Measurements from ENCODE around the gene HELZ. TPM values are rescaled to one million over a fixed set of nuclear protein-coding genes. Genes with fewer than 3 reads are reported as not detected.
"Not testable (repeated sequence)": the region's sequence is repeated elsewhere in the genome, so short reads cannot be mapped to it uniquely, and the experiment has no call there.

The HELZ gene
- total RNA-seq, 1 donor from 2014 or later: 28.8 TPM

DNA sequence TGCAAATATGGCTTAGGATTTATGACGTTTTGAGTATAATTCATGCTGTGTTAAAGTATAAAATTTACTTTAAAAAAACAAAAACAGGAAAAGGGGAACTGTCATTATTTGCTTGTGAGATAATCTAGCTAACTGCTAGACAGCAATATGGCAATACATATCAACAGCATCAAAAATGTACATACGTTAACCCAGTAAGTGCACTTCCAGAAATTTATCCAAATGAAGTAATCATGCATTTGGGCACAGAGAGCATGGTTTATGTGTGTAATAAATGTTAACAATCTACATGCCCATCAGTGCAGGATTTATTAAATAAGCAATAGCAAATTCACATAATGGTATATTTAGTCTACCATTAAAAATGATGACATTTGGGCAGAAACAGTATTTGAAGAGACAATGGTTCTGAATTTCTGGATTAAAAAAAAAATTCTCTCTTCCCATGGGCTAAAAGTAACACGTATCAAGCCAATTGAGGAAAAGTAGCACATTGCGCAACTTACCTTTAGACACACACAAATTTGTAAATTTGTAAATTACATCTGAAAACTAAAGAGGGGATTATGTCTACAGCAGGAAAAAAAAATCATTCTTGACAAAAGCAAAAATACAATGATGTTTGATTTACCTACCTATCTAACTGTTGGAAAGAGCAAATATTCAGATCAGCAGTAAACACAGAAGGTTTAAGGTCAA lies 120.4 kb downstream of the HELZ start:
- DNase-seq (ENCODE audit: low read depth, low spot score): no peak

DNA sequence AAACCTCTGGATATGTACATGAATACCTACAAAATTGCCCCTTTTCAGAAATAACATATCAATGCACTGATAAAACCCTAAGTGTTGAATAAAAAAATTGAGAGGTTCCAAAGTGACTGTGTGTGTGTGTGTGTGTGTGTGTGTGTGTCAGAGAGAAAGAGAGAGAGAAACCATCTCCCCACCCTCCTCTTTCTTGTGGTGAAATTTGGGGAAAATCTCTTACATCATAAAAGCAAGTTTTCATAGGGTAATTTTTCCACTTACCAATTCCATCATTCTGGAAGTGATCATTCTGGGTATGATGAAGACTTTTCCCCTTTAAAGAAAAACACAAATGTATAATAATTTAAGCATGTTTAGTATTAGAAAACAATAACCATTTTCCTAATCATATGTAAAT lies 121.3 kb downstream of the HELZ start:
- no peak for DNase-seq (ENCODE audit: low read depth, low spot score)

DNA sequence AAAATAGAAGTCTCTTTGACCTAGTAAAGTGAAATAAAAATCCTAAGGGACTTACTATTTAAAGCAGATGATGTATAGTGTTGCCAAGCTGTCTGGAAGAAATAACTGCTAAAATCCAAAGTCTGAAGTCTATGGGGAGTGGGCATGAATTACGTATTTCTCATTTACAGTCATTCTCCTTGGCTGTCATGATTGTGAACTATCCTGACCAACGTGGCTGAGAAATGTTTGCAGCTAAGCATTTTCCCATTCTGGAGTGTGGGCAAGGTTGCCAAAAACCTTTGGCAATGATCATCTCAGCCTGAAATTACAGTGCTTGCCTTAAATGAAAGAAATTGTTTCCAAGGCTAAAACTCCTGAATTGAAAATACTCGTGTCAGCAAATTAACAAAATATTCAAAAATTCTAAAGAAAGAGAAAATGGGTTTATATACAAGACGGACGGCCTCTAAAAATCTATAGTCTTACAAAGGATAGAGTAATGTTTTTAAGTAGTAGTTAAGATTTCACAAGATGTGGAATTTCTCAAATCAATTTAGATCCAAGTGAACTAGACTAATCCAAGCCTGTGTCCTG lies 123.6 kb downstream of the HELZ start:
- no peak for DNase-seq (ENCODE audit: low read depth, low spot score)

DNA sequence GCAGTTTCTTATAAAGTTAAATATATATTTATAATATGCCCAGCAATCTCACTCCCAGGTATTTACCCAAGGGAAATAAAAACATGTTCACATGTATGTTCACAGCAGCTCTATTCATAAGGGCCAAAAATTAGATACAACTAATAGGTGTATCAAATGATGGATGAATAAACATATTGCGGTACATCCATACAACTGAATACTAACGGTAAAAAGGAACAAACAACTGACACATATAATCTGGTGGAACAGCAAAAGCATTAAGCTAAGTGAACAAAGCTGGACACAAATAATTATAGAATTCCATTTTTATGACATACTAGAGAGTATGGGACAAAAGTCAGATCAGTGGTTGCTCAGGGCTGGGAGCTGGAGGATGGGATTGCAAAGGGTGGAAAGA lies 125.9 kb downstream of the HELZ start:
- no peak for DNase-seq (ENCODE audit: low read depth, low spot score)

DNA sequence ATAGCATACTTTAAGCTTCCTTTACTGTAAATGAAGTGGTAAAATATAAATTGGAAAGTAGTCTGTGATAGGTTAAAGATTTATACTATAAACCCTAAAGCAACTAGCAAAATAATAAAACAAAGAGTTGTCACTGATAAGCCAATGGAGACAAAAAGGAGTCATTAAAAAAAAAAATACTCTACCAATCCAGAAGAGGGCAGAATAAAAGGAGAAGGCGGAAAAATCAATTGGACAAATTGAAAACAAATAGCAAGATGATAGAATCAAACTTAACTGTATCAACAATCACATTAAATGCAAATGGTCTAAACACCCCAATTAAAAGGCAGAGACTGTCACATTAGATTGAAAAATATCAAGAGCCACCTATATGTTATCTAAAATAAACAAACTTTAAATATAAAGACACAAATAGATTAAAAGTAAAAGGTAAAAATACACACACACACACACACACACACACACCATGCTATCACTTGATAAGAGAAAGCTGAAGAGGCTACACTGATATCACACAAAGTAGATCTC lies 128.9 kb downstream of the HELZ start:
- DNase-seq (ENCODE audit: low read depth, low spot score): no peak

DNA sequence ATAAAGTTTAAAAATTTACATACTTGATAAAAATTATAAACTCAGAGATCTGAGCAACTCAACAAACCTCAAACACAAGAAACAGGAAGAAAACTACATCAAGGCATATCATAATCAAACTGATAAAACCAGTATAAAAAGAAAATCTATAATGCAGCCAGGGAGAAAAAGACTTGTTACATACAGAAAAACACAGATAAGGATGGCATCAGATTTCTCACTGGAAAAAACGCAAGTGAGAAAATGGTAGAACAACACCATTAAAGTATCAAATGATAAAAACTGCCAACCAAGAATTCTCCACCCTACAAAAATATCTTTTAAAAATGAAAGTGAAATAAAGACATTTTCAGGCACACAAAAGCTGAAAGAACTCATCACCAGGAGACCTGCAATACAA lies 129.6 kb downstream of the HELZ start:
- no peak for DNase-seq (ENCODE audit: low read depth, low spot score)

DNA sequence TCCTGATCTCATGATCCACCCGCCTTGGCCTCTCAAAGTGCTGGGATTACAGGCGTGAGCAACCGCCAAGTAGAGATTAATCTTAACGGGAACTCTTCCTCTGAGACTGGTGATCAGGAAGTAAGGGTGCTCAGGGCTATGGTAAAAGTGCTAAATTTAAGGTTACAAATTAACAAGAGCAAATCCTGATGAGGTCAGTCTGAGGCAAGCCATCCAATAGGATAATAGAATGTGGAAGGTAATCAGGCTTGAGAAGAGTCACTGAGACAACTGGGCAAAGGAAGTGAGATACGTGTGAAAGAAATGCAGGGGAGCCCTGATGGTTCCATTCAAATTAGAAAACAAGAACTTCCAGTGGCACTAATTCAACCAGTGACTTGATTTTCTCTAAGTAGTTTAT lies 131.5 kb downstream of the HELZ start:
- DNase-seq (ENCODE audit: low read depth, low spot score): no peak

DNA sequence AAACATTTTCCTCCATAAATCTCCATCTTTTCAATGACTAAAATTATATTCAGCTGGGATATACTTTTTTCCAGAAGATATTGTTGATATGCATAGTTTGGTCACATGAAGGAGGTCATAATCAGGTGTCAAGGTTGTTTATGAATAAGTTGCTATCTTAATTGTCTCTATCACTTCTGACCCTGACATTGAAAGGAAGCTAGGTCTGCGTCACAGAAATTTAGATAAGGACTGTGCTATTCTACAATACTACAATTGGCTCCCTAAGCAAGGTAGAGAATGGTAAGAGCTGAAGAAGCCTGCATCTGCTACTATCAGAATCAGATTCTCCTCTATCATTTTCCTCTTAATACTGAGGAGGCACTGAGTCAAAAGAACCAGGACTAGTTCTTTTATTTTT lies 133.2 kb downstream of the HELZ start:
- no peak for DNase-seq (ENCODE audit: low read depth, low spot score)

DNA sequence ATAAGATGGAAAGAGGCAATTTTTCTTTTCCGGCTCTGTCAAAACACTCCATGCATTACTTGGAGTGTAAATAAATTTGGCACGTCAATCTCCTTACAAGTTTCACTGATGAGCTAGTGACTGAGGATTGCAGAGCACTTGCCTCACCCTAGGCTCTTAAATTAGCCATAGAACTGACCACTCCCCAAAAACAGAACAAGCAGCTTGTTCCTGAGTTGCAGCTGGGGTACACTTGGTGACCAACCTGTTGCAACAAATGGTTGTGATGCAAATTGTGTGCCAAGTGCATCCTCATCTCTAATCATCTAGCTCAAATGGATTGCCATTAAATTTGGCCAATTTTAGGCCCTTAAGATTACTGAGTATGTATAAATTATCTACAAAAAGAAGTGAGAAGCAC lies 133.7 kb downstream of the HELZ start:
- DNase-seq (ENCODE audit: low read depth, low spot score): no peak

DNA sequence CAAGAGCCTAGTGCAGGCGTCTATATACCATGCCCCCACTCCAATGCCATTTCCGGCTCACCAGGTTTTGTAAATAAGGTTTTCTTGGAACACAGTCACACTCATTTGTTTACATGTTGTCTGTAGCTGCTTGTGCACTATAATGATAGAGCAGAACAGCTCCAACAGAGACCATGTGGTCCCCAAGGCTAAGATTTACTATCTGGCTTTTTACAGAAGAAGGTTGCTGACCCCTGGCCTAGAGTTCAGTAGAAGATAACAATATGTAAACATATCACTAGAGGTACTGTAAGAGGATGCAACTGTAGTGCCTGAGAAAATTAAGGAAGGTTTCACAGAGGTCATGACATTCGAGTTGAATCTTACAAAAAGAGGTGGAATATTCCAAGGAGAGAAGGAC lies 134.4 kb downstream of the HELZ start:
- no peak for DNase-seq (ENCODE audit: low read depth, low spot score)

DNA sequence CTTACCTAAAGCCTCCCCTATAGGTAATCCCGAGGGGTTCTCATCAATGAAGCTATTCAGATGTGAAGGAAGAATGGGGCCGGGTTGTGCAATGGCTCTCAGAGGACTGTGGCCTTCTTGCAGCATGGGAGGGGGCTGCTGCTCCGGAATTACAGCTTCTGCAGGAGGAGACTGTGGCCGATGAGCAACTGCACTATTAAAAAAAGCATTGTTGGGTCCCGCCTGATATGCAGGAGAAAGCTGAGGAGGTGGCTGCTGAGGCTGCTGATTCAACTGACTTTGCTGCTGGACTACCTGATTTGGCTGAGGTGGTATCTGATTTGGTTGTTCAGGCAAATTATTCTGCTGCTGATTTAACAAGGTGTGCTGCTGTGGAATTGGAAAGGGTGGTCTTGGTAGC lies 135.9 kb downstream of the HELZ start:
- no peak for DNase-seq (ENCODE audit: low read depth, low spot score)

DNA sequence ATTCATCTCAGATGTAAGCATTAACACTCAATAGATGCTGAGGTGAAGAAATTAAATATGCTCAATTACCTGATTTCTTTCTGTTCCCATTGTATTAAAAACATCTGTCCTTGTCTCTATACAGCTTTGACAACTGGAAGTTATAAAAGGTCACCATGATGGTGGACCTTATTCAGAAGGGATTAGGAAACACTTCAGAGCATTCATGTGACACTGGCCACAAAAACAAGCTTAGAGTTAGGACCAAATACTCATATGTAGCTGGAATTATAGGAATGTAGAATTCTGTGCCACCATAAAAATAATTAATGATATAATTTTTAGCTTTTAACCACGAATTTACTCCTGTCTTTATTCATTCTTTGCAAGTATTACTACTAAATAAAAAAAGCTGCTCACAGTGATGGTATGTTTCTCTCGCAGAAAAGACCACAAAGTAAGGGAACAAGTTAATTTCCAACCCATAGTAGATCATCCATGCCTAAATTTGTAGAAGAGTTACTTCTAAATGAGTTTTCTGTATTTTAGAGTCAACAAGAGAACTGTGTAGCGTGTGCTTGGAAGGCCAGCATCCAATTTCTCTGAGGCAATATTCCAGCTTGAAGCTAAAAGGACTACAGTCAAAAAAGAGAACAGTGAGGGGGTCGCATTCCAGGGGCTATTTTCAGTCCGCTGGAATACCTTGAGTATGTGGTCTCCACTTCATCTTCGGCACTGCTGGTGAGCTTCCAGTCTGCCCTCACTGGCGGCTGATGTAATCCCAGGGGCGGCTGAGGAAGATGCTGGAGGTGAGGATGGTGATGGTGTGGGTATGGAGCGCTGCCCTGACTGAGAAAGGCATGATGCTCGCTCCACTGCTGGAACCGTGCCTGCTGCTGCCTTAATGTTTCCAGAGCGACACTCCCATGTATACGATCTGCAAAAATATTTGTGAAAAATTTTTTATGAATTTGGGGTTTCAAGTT lies 136.9 kb downstream of the HELZ start:
- no peak for DNase-seq (ENCODE audit: low read depth, low spot score)

DNA sequence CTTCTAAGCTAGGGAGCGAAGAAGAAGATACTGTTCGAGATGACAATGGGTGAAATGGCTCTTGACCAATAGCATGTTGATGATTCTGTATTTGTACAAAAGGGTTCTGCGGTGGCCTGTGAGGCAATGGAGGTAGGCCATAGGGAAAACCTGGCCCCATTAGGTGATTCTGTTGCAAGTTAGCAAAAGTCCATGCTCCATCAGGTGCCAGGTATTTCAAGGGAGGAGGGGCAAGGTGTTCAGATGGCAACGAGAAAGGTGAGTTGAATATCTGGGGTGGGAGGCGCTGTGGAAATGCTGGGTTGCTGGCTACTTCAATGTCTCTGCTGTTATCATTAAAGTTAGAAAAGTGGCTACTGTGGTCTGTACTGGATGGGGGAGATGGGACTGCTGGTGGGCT lies 137.8 kb downstream of the HELZ start:
- DNase-seq (ENCODE audit: low read depth, low spot score): no peak

DNA sequence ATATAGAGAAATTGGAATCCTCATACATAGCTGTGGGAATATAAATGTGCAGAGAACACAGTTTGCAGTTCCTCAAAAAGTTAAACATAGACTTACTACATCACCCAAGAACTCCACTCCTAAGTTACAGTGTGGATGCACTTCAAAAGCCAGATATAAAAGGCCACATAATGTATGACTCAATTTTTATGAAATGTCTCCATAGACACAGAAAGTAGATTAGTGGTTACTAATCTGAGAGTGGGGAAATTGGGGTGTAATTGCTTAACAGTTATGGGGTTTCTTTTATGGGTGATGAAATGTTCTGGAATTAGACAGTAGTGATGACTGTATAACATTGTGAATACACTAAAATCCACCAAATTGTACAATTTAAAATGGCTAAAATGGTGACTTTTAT lies 139.8 kb downstream of the HELZ start:
- DNase-seq (ENCODE audit: low read depth, low spot score): no peak

DNA sequence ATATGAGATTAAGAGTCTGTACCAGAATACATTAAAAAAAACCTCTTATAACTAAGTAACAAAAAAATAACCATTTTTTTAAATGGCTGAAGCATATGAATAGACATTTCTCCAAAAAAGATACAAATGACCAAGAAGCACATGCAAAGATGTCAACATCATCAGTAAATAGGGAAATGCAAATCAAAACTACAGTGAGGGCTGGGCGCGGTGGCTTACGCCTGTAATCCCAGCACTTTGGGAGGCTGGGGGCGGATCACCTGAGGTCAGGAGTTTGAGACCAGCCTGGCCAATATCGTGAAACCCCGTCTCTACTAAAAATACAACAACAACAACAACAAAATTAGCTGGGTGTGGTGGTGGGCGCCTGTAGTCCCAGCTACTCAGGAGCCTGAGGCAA lies 140.4 kb downstream of the HELZ start:
- not testable (repeated sequence) for DNase-seq (ENCODE audit: low read depth, low spot score)

DNA sequence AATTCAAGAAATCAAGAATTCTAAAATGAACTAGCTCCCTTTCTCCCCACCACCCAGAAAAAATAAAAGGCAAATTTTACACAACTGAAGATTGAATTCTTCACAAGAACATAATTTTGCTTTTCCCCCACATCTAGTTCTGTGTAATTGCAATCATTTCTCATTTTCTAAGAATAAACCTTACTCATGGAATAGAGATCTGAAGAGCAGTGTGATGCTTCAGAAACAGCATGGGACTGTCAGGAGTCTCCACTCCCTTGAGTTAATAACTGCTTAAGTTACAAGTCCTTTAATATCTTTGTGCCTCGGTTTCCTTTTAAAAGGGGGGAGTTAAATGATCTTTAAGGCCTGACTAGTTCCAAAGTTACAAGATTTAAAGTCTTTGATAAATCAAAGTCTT lies 147.0 kb downstream of the HELZ start:
- no peak for DNase-seq (ENCODE audit: low read depth, low spot score)

DNA sequence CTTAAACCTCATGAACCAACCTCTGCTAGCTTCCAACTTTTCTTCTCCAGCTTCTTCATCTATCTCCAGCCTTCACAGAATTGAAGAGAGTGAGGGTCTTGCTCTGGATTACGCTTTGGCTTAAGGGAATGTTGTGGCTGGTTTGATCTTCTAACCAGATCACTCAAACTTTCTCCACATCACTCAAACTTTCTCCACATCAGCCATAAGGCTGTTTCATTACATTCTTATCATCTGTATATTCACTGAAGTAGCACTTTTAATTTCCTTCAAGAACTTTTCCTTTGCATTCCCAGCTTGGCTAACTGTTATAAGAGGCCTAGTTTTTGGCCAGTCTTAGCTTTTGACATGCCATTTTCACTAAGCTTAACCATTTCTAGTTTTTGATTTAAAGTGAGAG lies 148.4 kb downstream of the HELZ start:
- DNase-seq (ENCODE audit: low read depth, low spot score): no peak

DNA sequence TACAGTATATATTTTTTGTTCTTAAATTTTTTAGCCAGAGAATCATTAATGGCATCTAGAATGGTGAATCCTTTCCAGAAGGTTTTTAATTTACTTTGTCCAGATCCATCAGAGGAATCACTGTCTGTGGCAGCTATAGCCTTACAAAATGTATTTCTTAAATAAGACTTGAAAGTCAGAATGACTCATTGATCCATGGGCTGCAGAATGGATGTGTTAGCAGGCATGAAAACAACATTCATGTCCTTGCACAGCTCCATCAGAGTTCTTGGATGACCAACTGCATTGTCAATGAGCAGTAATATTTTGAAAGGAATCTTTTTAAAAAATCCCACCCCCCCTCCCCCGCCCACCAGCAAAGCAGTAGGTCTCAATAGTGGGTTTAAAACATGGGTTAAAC lies 149.2 kb downstream of the HELZ start:
- DNase-seq (ENCODE audit: low read depth, low spot score): no peak

DNA sequence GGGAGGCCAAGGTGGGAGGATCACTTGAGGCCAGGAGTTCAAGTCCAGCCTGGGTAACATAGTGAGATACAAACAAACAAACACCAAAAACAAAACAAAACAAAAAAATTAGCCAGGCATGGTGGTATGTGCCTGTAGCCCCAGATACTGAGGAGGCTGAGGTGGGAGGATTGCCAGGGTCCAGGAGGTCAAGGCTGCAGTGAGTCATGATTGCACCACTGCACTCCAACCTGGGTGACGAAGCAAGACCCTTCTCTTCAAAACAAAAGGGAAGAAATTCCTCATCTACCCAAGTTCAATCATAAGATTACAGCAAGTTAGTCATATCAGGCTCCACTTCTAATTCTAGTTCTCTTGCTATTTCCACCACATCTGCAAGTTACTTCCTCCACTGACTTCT lies 149.7 kb downstream of the HELZ start:
- DNase-seq (ENCODE audit: low read depth, low spot score): not testable (repeated sequence)

DNA sequence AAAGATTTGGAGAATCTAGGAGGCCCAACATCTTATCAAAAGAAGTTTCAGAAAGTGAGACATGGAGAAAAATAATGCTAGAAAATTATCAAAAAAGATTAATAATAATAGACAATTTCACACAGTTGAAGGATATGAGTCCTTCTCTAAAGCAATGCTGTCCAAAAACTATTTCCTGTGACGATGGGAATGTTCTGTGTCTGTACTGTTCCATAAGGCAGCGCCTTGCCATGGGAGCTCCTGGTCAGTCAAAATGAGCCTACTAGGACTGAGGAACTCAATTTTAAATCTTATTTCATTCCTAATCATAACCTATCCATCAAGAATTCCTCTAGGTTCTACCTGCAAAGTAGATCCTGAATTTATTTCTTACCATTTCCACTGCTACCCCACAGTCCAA lies 151.6 kb downstream of the HELZ start:
- DNase-seq (ENCODE audit: low read depth, low spot score): no peak

DNA sequence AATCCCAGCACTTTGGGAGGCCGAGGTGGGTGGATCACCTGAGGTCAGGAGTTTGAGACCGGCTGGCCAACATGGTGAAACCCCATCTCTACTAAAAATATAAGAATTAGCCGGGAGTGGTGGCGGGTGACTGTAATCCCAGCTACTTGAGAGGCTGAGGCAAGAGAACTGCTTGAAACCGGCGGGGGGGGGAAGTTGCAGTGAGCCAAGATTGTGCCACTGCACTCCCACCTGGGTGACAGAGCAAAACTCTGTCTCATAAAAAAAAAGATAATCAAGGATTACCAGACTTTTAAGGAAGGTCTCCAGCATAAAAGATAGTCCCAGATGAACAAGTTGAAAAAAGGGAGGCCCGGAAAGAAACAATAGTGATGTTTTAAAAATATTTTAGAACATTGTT lies 152.3 kb downstream of the HELZ start:
- DNase-seq (ENCODE audit: low read depth, low spot score): not testable (repeated sequence)

DNA sequence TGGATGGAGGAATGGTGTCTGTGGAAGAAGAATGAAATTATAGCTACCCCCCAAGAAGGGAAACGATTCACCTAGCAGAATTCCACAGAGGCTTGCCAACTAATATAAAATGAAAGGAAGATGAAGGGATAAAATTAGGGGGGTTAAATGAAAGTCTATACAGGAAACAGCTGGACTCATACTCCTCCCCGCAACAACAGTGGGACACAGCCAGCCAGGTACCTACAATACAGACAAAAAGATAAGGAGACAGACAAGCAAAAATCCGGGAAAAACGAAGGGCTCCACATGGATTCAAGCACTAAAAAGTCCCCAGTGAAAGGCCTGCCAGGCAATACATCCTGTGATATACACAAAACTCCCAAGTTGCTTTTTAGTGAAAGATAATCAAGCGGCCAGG lies 152.7 kb downstream of the HELZ start:
- DNase-seq (ENCODE audit: low read depth, low spot score): no peak

All from pulmonary artery endothelial cell (primary cell).